SK-N-SH treated with all-trans-retinoic acid at 6 μM for 48 hours (cell line): ENCODE data around the gene HS6ST2.

Experiments used
- ATAC-seq: fragments of 200-7000 bp; cut with Tn5 transposase; 3 replicates; pipeline ENCODE4 v1.9.1; 2020; ENCODE audit warnings: mild to moderate bottlenecking, moderate library complexity
- ARNTL ChIP-seq: fragments of 450-650 bp; formaldehyde crosslinking; IDR thresholded peaks from 2 replicates; pipeline ENCODE4 v1.5.0; 2020; ENCODE audit warnings: low read depth, mild to moderate bottlenecking, moderate library complexity, borderline replicate concordance
- BACH2 ChIP-seq: fragments of 250-450 bp; sonication (Bioruptor Pico); IDR thresholded peaks from 2 replicates; pipeline ENCODE4 v1.9.0; 2021; ENCODE audit warnings: mild to moderate bottlenecking, borderline replicate concordance
- CSDC2 ChIP-seq: fragments of 250-450 bp; sonication (Bioruptor Pico); IDR thresholded peaks from 2 replicates; pipeline ENCODE4 v1.5.0; 2020; ENCODE audit warnings: mild to moderate bottlenecking, moderate library complexity
- GLIS3 ChIP-seq: fragments of 250-450 bp; sonication (Bioruptor Pico); IDR thresholded peaks from 2 replicates; pipeline ENCODE4 v1.5.0; 2020; ENCODE audit warnings: mild to moderate bottlenecking, moderate library complexity
- ISL1 ChIP-seq: fragments of 250-450 bp; sonication (Bioruptor Pico); IDR thresholded peaks from 2 replicates; pipeline ENCODE4 v2.1.2; 2022; ENCODE audit warnings: mild to moderate bottlenecking, moderate library complexity
- OSR1 ChIP-seq: fragments of 250-450 bp; sonication (Bioruptor Pico); IDR thresholded peaks from 2 replicates; pipeline ENCODE4 v1.8.0; 2022; ENCODE audit warnings: moderate library complexity, mild to moderate bottlenecking, inconsistent platforms
- PPARA ChIP-seq: fragments of 250-450 bp; sonication (Bioruptor Pico); IDR thresholded peaks from 2 replicates; pipeline ENCODE4 v1.5.0; 2020; ENCODE audit warnings: mild to moderate bottlenecking, borderline replicate concordance
- RARB ChIP-seq: fragments of 250-450 bp; sonication (Bioruptor Pico); IDR thresholded peaks from 2 replicates; pipeline ENCODE4 v1.8.0; 2021; ENCODE audit warnings: mild to moderate bottlenecking, moderate library complexity
- SNAI2 ChIP-seq: fragments of 250-450 bp; sonication (Bioruptor Pico); IDR thresholded peaks from 2 replicates; pipeline ENCODE4 v1.5.0; 2020; ENCODE audit warnings: mild to moderate bottlenecking, moderate library complexity
- TCF4 ChIP-seq: fragments of 250-450 bp; sonication (Bioruptor Pico); IDR thresholded peaks from 2 replicates; pipeline ENCODE4 v1.8.0; 2021; ENCODE audit warnings: mild to moderate bottlenecking, moderate library complexity, borderline replicate concordance
- TOX ChIP-seq: fragments of 250-450 bp; sonication (Bioruptor Pico); IDR thresholded peaks from 2 replicates; pipeline ENCODE4 v1.8.0; 2021; ENCODE audit warnings: mild to moderate bottlenecking, moderate library complexity, borderline replicate concordance
- ZC3H10 ChIP-seq: fragments of 250-450 bp; sonication (Bioruptor Pico); IDR thresholded peaks from 2 replicates; pipeline ENCODE4 v1.5.1; 2021; ENCODE audit warnings: mild to moderate bottlenecking, moderate library complexity
- ZFP3 ChIP-seq: fragments of 250-450 bp; sonication (Bioruptor Pico); IDR thresholded peaks from 2 replicates; pipeline ENCODE4 v1.5.0; 2020; ENCODE audit warnings: mild to moderate bottlenecking, moderate library complexity
- ZFP30 ChIP-seq: fragments of 450-650 bp; formaldehyde crosslinking; IDR thresholded peaks from 2 replicates; pipeline ENCODE4 v1.5.0; 2022; ENCODE audit warnings: mild to moderate bottlenecking, moderate library complexity
- ZNF565 ChIP-seq: fragments of 450-650 bp; formaldehyde crosslinking; conservative IDR thresholded peaks from 2 replicates; pipeline ENCODE4 v1.5.0; 2020; ENCODE audit warnings: low read depth, mild to moderate bottlenecking, moderate library complexity
- ZNF70 ChIP-seq: fragments of 450-650 bp; formaldehyde crosslinking; IDR thresholded peaks from 2 replicates; pipeline ENCODE4 v1.5.0; 2020; ENCODE audit warnings: mild to moderate bottlenecking, moderate library complexity
- ZNF8 ChIP-seq: fragments of 450-650 bp; formaldehyde crosslinking; IDR thresholded peaks from 2 replicates; pipeline ENCODE4 v1.5.0; 2020; ENCODE audit warnings: mild to moderate bottlenecking, moderate library complexity
- TF ChIP-seq, protein P1 (sequence below): fragments of 250-450 bp; sonication (Bioruptor Pico); IDR thresholded peaks from 2 replicates; pipeline ENCODE4 v1.8.0; 2020; ENCODE audit warnings: mild to moderate bottlenecking, moderate library complexity, borderline replicate concordance
- TF ChIP-seq, protein P2 (sequence below): fragments of 250-450 bp; sonication (Bioruptor Pico); IDR thresholded peaks from 2 replicates; pipeline ENCODE4 v1.5.0; 2020; ENCODE audit warnings: mild to moderate bottlenecking, moderate library complexity
- TF ChIP-seq, protein P3 (sequence below): fragments of 250-450 bp; sonication (Bioruptor Pico); IDR thresholded peaks from 2 replicates; pipeline ENCODE4 v1.8.0; 2021; ENCODE audit warnings: low read depth, mild to moderate bottlenecking, moderate library complexity, borderline replicate concordance
- TF ChIP-seq, protein P4 (sequence below): fragments of 250-450 bp; sonication (Bioruptor Pico); IDR thresholded peaks from 2 replicates; pipeline ENCODE4 v1.5.1; 2021; ENCODE audit warnings: mild to moderate bottlenecking, moderate library complexity

The HS6ST2 gene

DNA sequence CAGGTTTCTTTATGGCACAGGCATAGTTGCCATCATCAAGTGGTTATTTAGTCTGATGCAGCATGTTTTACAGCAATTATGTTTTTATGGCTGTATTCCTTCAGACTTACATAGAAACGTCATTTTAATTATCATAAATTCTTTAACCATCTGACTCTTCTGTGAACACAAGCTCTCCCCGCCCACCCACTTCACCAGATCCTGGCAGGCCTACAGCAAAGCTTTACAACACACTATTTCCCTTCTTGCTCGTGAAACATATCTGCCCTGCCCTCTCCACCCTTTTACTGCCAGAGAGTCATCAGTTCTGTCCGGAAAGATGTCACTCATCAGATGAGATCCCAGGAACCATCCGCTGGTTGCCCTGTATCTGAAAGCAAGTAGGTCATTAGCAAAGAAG is 120.5 kb downstream of the HS6ST2 start:
- no peak for ATAC-seq
- TF ChIP-seq ZNF8 (CRISPR knock-in tag) (no peak), ZNF565 (CRISPR knock-in tag) (no peak), TCF4 (CRISPR knock-in tag) (no peak), CSDC2 (CRISPR knock-in tag) (no peak), SNAI2 (CRISPR knock-in tag) (no peak), ZFP30 (CRISPR knock-in tag) (no peak), ZC3H10 (CRISPR knock-in tag) (no peak), RARB (CRISPR knock-in tag) (no peak), ZNF70 (no peak), ISL1 (CRISPR knock-in tag) (no peak)
- TF ChIP-seq, protein P1, sequence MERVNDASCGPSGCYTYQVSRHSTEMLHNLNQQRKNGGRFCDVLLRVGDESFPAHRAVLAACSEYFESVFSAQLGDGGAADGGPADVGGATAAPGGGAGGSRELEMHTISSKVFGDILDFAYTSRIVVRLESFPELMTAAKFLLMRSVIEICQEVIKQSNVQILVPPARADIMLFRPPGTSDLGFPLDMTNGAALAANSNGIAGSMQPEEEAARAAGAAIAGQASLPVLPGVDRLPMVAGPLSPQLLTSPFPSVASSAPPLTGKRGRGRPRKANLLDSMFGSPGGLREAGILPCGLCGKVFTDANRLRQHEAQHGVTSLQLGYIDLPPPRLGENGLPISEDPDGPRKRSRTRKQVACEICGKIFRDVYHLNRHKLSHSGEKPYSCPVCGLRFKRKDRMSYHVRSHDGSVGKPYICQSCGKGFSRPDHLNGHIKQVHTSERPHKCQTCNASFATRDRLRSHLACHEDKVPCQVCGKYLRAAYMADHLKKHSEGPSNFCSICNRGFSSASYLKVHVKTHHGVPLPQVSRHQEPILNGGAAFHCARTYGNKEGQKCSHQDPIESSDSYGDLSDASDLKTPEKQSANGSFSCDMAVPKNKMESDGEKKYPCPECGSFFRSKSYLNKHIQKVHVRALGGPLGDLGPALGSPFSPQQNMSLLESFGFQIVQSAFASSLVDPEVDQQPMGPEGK, result no peak

DNA sequence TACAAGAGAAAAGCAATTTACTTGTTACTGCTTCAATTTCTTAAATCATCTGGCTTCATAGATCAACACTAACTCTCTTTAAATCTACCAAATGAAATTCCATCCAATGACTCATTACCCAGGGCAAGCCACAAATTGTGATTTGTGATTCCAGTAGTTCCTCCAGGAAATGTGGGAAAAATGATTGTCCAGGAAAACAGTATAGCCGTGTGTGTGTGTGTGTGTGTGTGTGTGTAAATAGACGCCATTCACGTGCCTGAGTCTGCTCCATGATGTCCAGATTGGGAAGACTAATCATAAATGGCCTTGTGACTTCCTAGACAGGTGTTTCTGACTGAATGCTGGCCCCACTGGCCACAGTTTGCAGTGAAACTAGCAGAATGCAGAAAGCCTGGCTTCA is 121.3 kb downstream of the HS6ST2 start:
- TF ChIP-seq ZFP3 (0 out of 2 replicates have a peak, but pooled peaks have one; percentile 51), CSDC2 (CRISPR knock-in tag) (0 out of 2 replicates have a peak, but pooled peaks have one; percentile 32), GLIS3 (CRISPR knock-in tag) (no peak), ISL1 (CRISPR knock-in tag) (peak; percentile 80)
- no peak for ATAC-seq

DNA sequence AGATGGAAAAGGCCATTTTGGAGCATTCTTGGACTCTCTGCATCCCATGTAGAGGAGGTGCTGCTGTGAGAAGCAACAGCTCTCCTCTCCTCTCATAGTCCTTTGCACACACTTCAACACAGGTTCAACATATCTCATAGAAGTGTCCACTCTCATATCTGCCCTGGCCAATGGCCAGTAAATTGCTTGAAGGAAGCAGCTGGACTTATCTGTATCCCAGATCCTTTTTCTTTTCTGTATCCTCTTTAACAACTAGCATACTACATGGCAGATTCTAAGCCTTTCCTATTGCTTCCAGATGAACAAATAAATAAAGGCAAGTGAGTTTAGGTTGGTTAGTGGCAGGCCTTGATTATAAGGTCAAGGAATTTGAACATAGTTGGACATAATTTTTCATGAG is 122.0 kb downstream of the HS6ST2 start:
- TF ChIP-seq TOX (no peak), ZFP30 (CRISPR knock-in tag) (no peak), ISL1 (CRISPR knock-in tag) (no peak), ZFP3 (no peak), PPARA (CRISPR knock-in tag) (no peak), ZNF8 (CRISPR knock-in tag) (no peak), ZC3H10 (CRISPR knock-in tag) (no peak), OSR1 (no peak), BACH2 (CRISPR knock-in tag) (no peak), SNAI2 (CRISPR knock-in tag) (no peak), CSDC2 (CRISPR knock-in tag) (no peak), TCF4 (CRISPR knock-in tag) (no peak), ARNTL (CRISPR knock-in tag) (no peak)
- TF ChIP-seq, protein P1, result no peak
- TF ChIP-seq, protein P2, sequence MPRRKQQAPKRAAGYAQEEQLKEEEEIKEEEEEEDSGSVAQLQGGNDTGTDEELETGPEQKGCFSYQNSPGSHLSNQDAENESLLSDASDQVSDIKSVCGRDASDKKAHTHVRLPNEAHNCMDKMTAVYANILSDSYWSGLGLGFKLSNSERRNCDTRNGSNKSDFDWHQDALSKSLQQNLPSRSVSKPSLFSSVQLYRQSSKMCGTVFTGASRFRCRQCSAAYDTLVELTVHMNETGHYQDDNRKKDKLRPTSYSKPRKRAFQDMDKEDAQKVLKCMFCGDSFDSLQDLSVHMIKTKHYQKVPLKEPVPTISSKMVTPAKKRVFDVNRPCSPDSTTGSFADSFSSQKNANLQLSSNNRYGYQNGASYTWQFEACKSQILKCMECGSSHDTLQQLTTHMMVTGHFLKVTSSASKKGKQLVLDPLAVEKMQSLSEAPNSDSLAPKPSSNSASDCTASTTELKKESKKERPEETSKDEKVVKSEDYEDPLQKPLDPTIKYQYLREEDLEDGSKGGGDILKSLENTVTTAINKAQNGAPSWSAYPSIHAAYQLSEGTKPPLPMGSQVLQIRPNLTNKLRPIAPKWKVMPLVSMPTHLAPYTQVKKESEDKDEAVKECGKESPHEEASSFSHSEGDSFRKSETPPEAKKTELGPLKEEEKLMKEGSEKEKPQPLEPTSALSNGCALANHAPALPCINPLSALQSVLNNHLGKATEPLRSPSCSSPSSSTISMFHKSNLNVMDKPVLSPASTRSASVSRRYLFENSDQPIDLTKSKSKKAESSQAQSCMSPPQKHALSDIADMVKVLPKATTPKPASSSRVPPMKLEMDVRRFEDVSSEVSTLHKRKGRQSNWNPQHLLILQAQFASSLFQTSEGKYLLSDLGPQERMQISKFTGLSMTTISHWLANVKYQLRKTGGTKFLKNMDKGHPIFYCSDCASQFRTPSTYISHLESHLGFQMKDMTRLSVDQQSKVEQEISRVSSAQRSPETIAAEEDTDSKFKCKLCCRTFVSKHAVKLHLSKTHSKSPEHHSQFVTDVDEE (CRISPR knock-in tag), result no peak
- TF ChIP-seq, protein P3, sequence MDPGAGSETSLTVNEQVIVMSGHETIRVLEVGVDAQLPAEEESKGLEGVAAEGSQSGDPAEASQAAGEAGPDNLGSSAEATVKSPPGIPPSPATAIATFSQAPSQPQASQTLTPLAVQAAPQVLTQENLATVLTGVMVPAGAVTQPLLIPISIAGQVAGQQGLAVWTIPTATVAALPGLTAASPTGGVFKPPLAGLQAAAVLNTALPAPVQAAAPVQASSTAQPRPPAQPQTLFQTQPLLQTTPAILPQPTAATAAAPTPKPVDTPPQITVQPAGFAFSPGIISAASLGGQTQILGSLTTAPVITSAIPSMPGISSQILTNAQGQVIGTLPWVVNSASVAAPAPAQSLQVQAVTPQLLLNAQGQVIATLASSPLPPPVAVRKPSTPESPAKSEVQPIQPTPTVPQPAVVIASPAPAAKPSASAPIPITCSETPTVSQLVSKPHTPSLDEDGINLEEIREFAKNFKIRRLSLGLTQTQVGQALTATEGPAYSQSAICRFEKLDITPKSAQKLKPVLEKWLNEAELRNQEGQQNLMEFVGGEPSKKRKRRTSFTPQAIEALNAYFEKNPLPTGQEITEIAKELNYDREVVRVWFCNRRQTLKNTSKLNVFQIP (CRISPR knock-in tag), result no peak
- TF ChIP-seq, protein P4, sequence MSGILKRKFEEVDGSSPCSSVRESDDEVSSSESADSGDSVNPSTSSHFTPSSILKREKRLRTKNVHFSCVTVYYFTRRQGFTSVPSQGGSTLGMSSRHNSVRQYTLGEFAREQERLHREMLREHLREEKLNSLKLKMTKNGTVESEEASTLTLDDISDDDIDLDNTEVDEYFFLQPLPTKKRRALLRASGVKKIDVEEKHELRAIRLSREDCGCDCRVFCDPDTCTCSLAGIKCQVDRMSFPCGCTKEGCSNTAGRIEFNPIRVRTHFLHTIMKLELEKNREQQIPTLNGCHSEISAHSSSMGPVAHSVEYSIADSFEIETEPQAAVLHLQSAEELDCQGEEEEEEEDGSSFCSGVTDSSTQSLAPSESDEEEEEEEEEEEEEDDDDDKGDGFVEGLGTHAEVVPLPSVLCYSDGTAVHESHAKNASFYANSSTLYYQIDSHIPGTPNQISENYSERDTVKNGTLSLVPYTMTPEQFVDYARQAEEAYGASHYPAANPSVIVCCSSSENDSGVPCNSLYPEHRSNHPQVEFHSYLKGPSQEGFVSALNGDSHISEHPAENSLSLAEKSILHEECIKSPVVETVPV (CRISPR knock-in tag), result no peak
- ATAC-seq, result no peak
